Hindlimb muscle (tissue), 1 donor: ENCODE measurements around the gene HDLBP. TPM values are rescaled to one million over a fixed set of nuclear protein-coding genes. Genes with fewer than 3 reads are reported as not detected.
"Not testable (repeated sequence)": the region's sequence is repeated elsewhere in the genome, so short reads cannot be mapped to it uniquely, and the experiment has no call there.

Source experiments
- DNase-seq: peaks from one replicate; pipeline ENCODE4 v3.0.0-alpha.2; 2013
- polyA plus RNA-seq: library from polyadenylated mRNA; unstranded; fragments of 120-200 nt; gene quantifications from one replicate; pipeline ENCODE4 v1.2.1, GENCODE V29; 2013; ENCODE audit not compliant: insufficient read length

HDLBP gene
- polyA plus RNA-seq, 1 donor = 357 TPM

- no peak for DNase-seq
Observed at GRCh38 chr2:241329669-241330615, 14.5 kb upstream of the HDLBP start.

GRCh38 chr2:241325257-241325656 is 9.8 kb upstream of the HDLBP start:
- DNase-seq = no peak

GRCh38 chr2:241324775-241325174 is 9.3 kb upstream of the HDLBP start:
- DNase-seq = no peak

- DNase-seq = no peak
Observed at GRCh38 chr2:241323778-241324177, 8.3 kb upstream of the HDLBP start.

GRCh38 chr2:241321886-241322285 is 6.4 kb upstream of the HDLBP start:
- DNase-seq = no peak

GRCh38 chr2:241321033-241321432 is 5.6 kb upstream of the HDLBP start:
- DNase-seq = no peak

GRCh38 chr2:241320394-241320793 is 4.9 kb upstream of the HDLBP start:
- DNase-seq = no peak

- not testable (repeated sequence) for DNase-seq
Observed at GRCh38 chr2:241318830-241319229, 3.4 kb upstream of the HDLBP start.

- no peak for DNase-seq
Observed at GRCh38 chr2:241317391-241317790, 1.9 kb upstream of the HDLBP start.

- no peak for DNase-seq
Observed at GRCh38 chr2:241316825-241317224, 1.4 kb upstream of the HDLBP start.

GRCh38 chr2:241315879-241316631 is 583 bp upstream of the HDLBP start, which contains the start of gene SEPTIN2:
SEPTIN2 (plus strand) TSS chr2:241315925; CDS start chr2:241324233, 8,308 bp downstream.
- DNase-seq = peak; percentile 83

GRCh38 chr2:241314226-241315092 is 1.0 kb downstream of the HDLBP start:
- DNase-seq = peak; percentile 66

- DNase-seq = no peak
Observed at GRCh38 chr2:241313543-241314095, 1.9 kb downstream of the HDLBP start.

- DNase-seq = no peak
Observed at GRCh38 chr2:241312082-241312481, 3.4 kb downstream of the HDLBP start.

- DNase-seq = no peak
Observed at GRCh38 chr2:241310917-241311566, 4.4 kb downstream of the HDLBP start.

- no peak for DNase-seq
Observed at GRCh38 chr2:241309684-241310117, 5.8 kb downstream of the HDLBP start.

GRCh38 chr2:241308832-241309500 is 6.5 kb downstream of the HDLBP start:
- DNase-seq = no peak

- DNase-seq = no peak
Observed at GRCh38 chr2:241308267-241308666, 7.2 kb downstream of the HDLBP start.

- no peak for DNase-seq
Observed at GRCh38 chr2:241307055-241307454, 8.4 kb downstream of the HDLBP start.

- DNase-seq = no peak
Observed at GRCh38 chr2:241304039-241304670, 11.3 kb downstream of the HDLBP start.
